Caco-2 (cell line): Measurements from ENCODE around the gene MMP12. TPM values are rescaled to one million over a fixed set of nuclear protein-coding genes. Genes with fewer than 3 reads are reported as not detected.

Experiments
- Bru-seq: library from RNA; stranded (reverse); fragments of 400-500 nt; gene quantifications from one replicate; lab custom pipeline; 2021; lab: Mats Ljungman, UMichigan
- BruChase-seq, 2 experiments: library from RNA; stranded (reverse); fragments of 400-500 nt; gene quantifications; one replicate each; lab custom pipeline; 2021; lab: Mats Ljungman, UMichigan
- BruUV-seq: library from RNA; stranded (reverse); fragments of 400-500 nt; replicated peaks from 2 replicates; lab custom pipeline; 2021; lab: Mats Ljungman, UMichigan
- CTCF ChIA-PET: fragments of 300-600 bp; sonication (Branson Sonifier 250); formaldehyde crosslinking; loops from one replicate; lab custom pipeline; 2022; ENCODE audit warnings: antibody characterized with exemption; lab: Charles Lee
- POLR2A ChIA-PET: fragments of 300-600 bp; sonication (Branson Sonifier 250); formaldehyde crosslinking; loops from one replicate; lab custom pipeline; 2022; ENCODE audit warnings: antibody characterized with exemption; lab: Charles Lee
- DNase-seq, 2 experiments: peaks; one replicate each; pipeline versions ENCODE4 v3.0.0 to v3.0.0-alpha.2; 2020 to 2022
- H3K27me3 ChIP-seq: replicated peaks from 2 replicates; pipeline ENCODE4 v1.6.0; 2011; ENCODE audit warnings: low read length; ENCODE audit not compliant: control insufficient read depth, insufficient read depth
- H3K36me3 ChIP-seq: 2 replicates; pipeline ENCODE4 v1.5.1; 2011; ENCODE audit warnings: low read length; ENCODE audit not compliant: control insufficient read depth, insufficient read depth
- H3K4me1 ChIP-seq: fragments of 250-450 bp; sonication (Bioruptor Pico); 2 replicates; pipeline ENCODE4 v1.5.1; 2020; ENCODE audit warnings: mild to moderate bottlenecking
- H3K4me3 ChIP-seq: 2 replicates; pipeline ENCODE4 v1.5.1; 2011; ENCODE audit warnings: low read depth, mild to moderate bottlenecking, control low read depth, low read length
- H3K9me3 ChIP-seq: fragments of 250-450 bp; sonication (Bioruptor Pico); 2 replicates; pipeline ENCODE4 v1.5.1; 2020; ENCODE audit warnings: mild to moderate bottlenecking, moderate library complexity
- H3K27ac Mint-ChIP-seq: one replicate; pipeline ENCODE4 v1.8.0; 2022; ENCODE audit warnings: mixed read lengths; ENCODE audit not compliant: unreplicated experiment
- H3K27me3 Mint-ChIP-seq: one replicate; pipeline ENCODE4 v1.8.0; 2022; ENCODE audit warnings: mixed read lengths; ENCODE audit not compliant: insufficient read depth, unreplicated experiment
- H3K36me3 Mint-ChIP-seq: one replicate; pipeline ENCODE4 v1.8.0; 2022; ENCODE audit warnings: mild to moderate bottlenecking, mixed read lengths; ENCODE audit not compliant: insufficient read depth, unreplicated experiment
- H3K4me1 Mint-ChIP-seq: one replicate; pipeline ENCODE4 v1.8.0; 2022; ENCODE audit warnings: low read depth, mixed read lengths; ENCODE audit not compliant: unreplicated experiment
- H3K4me3 Mint-ChIP-seq: one replicate; pipeline ENCODE4 v1.8.0; 2022; ENCODE audit warnings: mild to moderate bottlenecking, moderate library complexity, mixed read lengths; ENCODE audit not compliant: unreplicated experiment
- H3K9me3 Mint-ChIP-seq: one replicate; pipeline ENCODE4 v1.8.0; 2022; ENCODE audit warnings: mixed read lengths; ENCODE audit not compliant: unreplicated experiment
- CTCF ChIP-seq, 2 experiments: fragments of 200-600 bp in 1 of 2; IDR thresholded peaks; 1 replicate in 1 of 2; 2 replicates in 1 of 2; pipeline versions ENCODE4 v1.5.1 to v1.8.0; 2011 to 2022; ENCODE audit warnings: antibody characterized with exemption in 1 of 2, control low read depth in 1 of 2, inconsistent platforms in 1 of 2, low read depth in 1 of 2, low read length in 1 of 2, mild to moderate bottlenecking in 1 of 2, moderate library complexity in 1 of 2; ENCODE audit not compliant: insufficient read depth in 1 of 2, severe bottlenecking in 1 of 2, unreplicated experiment in 1 of 2
- intact Hi-C: fragments of 100-400 bp; cut with micrococcal nuclease; formaldehyde crosslinking; loops from one replicate; pipeline ENCODE4 v1.10.0; 2022; ENCODE audit not compliant: unreplicated experiment
- long read RNA-seq: library from polyadenylated mRNA; stranded (forward); transcript quantifications from one replicate; pipeline ENCODE4 v2.0.0, GENCODE V29; 2022
- total RNA-seq: library from RNA; stranded (reverse); gene quantifications from 2 replicates; pipeline ENCODE4 v1.2.3, GENCODE V29; 2022

Gene MMP12
- total RNA-seq (not detected in 2 replicates), Bru-seq, nascent RNA (not detected), BruChase-seq, experiment 1, labeled RNA remaining after a 2-hour chase (not detected), BruChase-seq, experiment 2, labeled RNA remaining after a 6-hour chase (not detected)
- long read RNA-seq, result 0 reads

DNA sequence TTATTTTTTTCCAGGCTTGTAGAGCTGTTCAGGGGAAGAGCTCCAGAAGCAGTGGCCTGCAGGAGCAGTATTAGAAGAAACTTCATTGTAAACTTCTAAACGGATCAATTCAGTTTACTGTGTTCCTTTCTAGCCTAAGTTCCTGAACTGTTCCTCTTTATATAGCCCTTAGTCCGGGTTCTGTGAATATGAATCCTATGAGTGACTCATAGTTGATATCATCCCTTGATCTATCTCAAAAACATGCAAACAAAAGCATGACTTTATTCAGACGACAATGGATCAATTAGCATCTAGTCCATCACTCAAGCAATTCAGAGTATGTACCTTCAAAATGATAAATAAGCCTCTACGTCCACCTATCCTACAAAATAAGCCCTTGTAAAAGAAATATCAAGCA, at the start of gene MMP12:
TSS of gene MMP12 (minus strand) at position 131 of the 400 bp plus-strand sequence. CDS start at position 86, 45 bp downstream.
- CTCF ChIA-PET, result no interaction called here
- no peaks in the 10 kb centered on the region for H3K36me3 ChIP-seq
- TF ChIP-seq CTCF (IDR thresholded peaks at IDR 0.05; ENCODE audit: insufficient read depth in 1 of 2, low read depth in 1 of 2, low read length in 1 of 2, severe bottlenecking in 1 of 2, unreplicated experiment in 1 of 2), result no peak
- intact Hi-C loops, result no loop called here
- POLR2A ChIA-PET, result no interaction called here
- no peak for DNase-seq
- H3K4me3 Mint-ChIP-seq, result no peak within 1 kb of the TSS
- H3K4me1 ChIP-seq, result no peaks in the 10 kb centered on the region
- no peaks in the 10 kb centered on the region for H3K36me3 Mint-ChIP-seq
- no peak within 1 kb of the TSS for H3K27ac Mint-ChIP-seq
- BruUV-seq, result no TSS peak
- H3K4me3 ChIP-seq, result no peak within 1 kb of the TSS
- no peaks in the 10 kb centered on the region for H3K4me1 Mint-ChIP-seq
- H3K9me3 Mint-ChIP-seq, result no peaks in the 10 kb centered on the region
- no peaks in the 10 kb centered on the region for H3K27me3 Mint-ChIP-seq
- H3K9me3 ChIP-seq, result no peaks in the 10 kb centered on the region
- H3K27me3 ChIP-seq, result no peaks in the 10 kb centered on the region

GRCh38 chr11:102921587-102922220, 46.9 kb upstream of the MMP12 start:
- no peak overlapping the region for H3K4me3 ChIP-seq
- H3K27ac Mint-ChIP-seq, result no peak overlapping the region
- BruUV-seq, result no TSS peak
- H3K27me3 ChIP-seq, result no peaks in the 10 kb centered on the region
- CTCF ChIA-PET, result no interaction called here
- no peak overlapping the region for H3K4me3 Mint-ChIP-seq
- POLR2A ChIA-PET, result no interaction called here
- no peak for TF ChIP-seq CTCF (IDR thresholded peaks at IDR 0.05; ENCODE audit: insufficient read depth in 1 of 2, low read depth in 1 of 2, low read length in 1 of 2, severe bottlenecking in 1 of 2, unreplicated experiment in 1 of 2)
- intact Hi-C loops, result no loop called here
- no peaks in the 10 kb centered on the region for H3K9me3 Mint-ChIP-seq
- H3K4me1 Mint-ChIP-seq, result no peaks in the 10 kb centered on the region
- DNase-seq, result no peak
- H3K36me3 ChIP-seq, result no peaks in the 10 kb centered on the region
- no peaks in the 10 kb centered on the region for H3K36me3 Mint-ChIP-seq
- H3K4me1 ChIP-seq, result no peaks in the 10 kb centered on the region
- H3K9me3 ChIP-seq, result no peaks in the 10 kb centered on the region
- no peaks in the 10 kb centered on the region for H3K27me3 Mint-ChIP-seq

GRCh38 chr11:102920118-102920684, 45.4 kb upstream of the MMP12 start:
- Histone ChIP-seq H3K4me3 (no peak overlapping the region), H3K27me3 (no peaks in the 10 kb centered on the region), H3K4me1 (no peaks in the 10 kb centered on the region), H3K36me3 (no peaks in the 10 kb centered on the region), H3K9me3 (no peaks in the 10 kb centered on the region)
- no peak overlapping the region for H3K4me3 Mint-ChIP-seq
- no peak overlapping the region for H3K27ac Mint-ChIP-seq
- CTCF ChIA-PET, result no interaction called here
- no peaks in the 10 kb centered on the region for H3K9me3 Mint-ChIP-seq
- intact Hi-C loops, result no loop called here
- TF ChIP-seq CTCF (IDR thresholded peaks at IDR 0.05; ENCODE audit: insufficient read depth in 1 of 2, low read depth in 1 of 2, low read length in 1 of 2, severe bottlenecking in 1 of 2, unreplicated experiment in 1 of 2), result no peak
- H3K27me3 Mint-ChIP-seq, result no peaks in the 10 kb centered on the region
- H3K4me1 Mint-ChIP-seq, result no peaks in the 10 kb centered on the region
- DNase-seq, result no peak
- H3K36me3 Mint-ChIP-seq, result no peaks in the 10 kb centered on the region
- POLR2A ChIA-PET, result no interaction called here
- BruUV-seq, result no TSS peak
